Measurements from ENCODE around the gene STAB2. TPM values are rescaled to one million over a fixed set of nuclear protein-coding genes. Genes with fewer than 3 reads are reported as not detected.

The STAB2 gene
- polyA plus RNA-seq, 1 donor from 2014 or later = not detected

GRCh38 chr12:103642240-103642864 lies 55.3 kb downstream of the STAB2 start:
- no peak for TF ChIP-seq RAD21 (conservative IDR thresholded peaks at IDR 0.05)
- no peaks in the 10 kb centered on the region for H3K79me2 ChIP-seq (replicated peaks; ENCODE audit: insufficient read depth, low read length)
- H3K4me2 ChIP-seq (ENCODE audit: low read length) = no peak overlapping the region
- no peak overlapping the region for H2AFZ ChIP-seq (ENCODE audit: low read depth, low read length)
- no peaks in the 10 kb centered on the region for H3K9me3 ChIP-seq (ENCODE audit: low read length)
- H3K27me3 ChIP-seq (ENCODE audit: insufficient read depth, low read depth, low read length) = no peaks in the 10 kb centered on the region
- no peak overlapping the region for H3K27ac ChIP-seq (ENCODE audit: low read length)
- no peak overlapping the region for H3K9ac ChIP-seq (ENCODE audit: low read length)
- H3K9me2 ChIP-seq (ENCODE audit: insufficient read depth, low read length) = no peaks in the 10 kb centered on the region
- no peaks in the 10 kb centered on the region for H3F3A ChIP-seq (ENCODE audit: insufficient read depth, low read length, poor library complexity, severe bottlenecking)
- no peak overlapping the region for H3K4me3 ChIP-seq (ENCODE audit: low read length)
- H3K36me3 ChIP-seq (ENCODE audit: insufficient read depth, low read length) = no peaks in the 10 kb centered on the region
- H4K20me1 ChIP-seq (ENCODE audit: insufficient read depth) = no peaks in the 10 kb centered on the region

- Histone ChIP-seq H3K27me3 (ENCODE audit: insufficient read depth, low read depth, low read length) (no peaks in the 10 kb centered on the region), H3K4me3 (ENCODE audit: low read length) (no peak overlapping the region), H3K79me2 (replicated peaks; ENCODE audit: insufficient read depth, low read length) (no peaks in the 10 kb centered on the region), H3K9me2 (ENCODE audit: insufficient read depth, low read length) (no peaks in the 10 kb centered on the region), H3K36me3 (ENCODE audit: insufficient read depth, low read length) (no peaks in the 10 kb centered on the region), H3F3A (ENCODE audit: insufficient read depth, low read length, poor library complexity, severe bottlenecking) (no peaks in the 10 kb centered on the region), H2AFZ (ENCODE audit: low read depth, low read length) (no peak overlapping the region), H3K9me3 (ENCODE audit: low read length) (no peaks in the 10 kb centered on the region), H3K9ac (ENCODE audit: low read length) (no peak overlapping the region), H3K4me2 (ENCODE audit: low read length) (no peak overlapping the region), H4K20me1 (ENCODE audit: insufficient read depth) (no peaks in the 10 kb centered on the region), H3K27ac (ENCODE audit: low read length) (no peak overlapping the region)
- TF ChIP-seq MXI1 (conservative IDR thresholded peaks at IDR 0.05; ENCODE audit: poor library complexity, severe bottlenecking) (no peak), EZH2 (IDR thresholded peaks at IDR 0.05; ENCODE audit: borderline replicate concordance, insufficient read depth, low read length, poor library complexity, severe bottlenecking) (no peak), SMC3 (conservative IDR thresholded peaks at IDR 0.05; ENCODE audit: poor library complexity) (no peak), RAD21 (conservative IDR thresholded peaks at IDR 0.05) (no peak), CTCF (IDR thresholded peaks at IDR 0.05; ENCODE audit: poor library complexity, severe bottlenecking) (no peak), EP300 (conservative IDR thresholded peaks at IDR 0.05; ENCODE audit: poor library complexity, severe bottlenecking) (no peak), POLR2AphosphoS5 (IDR thresholded peaks at IDR 0.05) (no peak), REST (IDR thresholded peaks at IDR 0.05; ENCODE audit: borderline replicate concordance) (no peak), TAF1 (IDR thresholded peaks at IDR 0.05; ENCODE audit: low read depth) (no peak)
These were observed 58.1 kb downstream of the STAB2 start for GRCh38 chr12:103645202-103645601.

Measured in neural cell (in vitro differentiated cells).